Activated naive CD8-positive, alpha-beta T cell treated with anti-CD3 and anti-CD28 coated beads, Interleukin-2, amount 10 ng/mL, durations not matched to agents 7 days and 5 days (primary cell): ENCODE data around the gene DESI1. TPM values are rescaled to one million over a fixed set of nuclear protein-coding genes. Genes with fewer than 3 reads are reported as not detected.

Source experiments
- ATAC-seq: fragments of 150-1000 bp; cut with Tn5 transposase; one replicate; pipeline ENCODE4 v1.10.0; 2021; ENCODE audit warnings: low read depth, moderate library complexity
- POLR2A ChIA-PET: fragments of 350-600 bp; sonication (Branson Sonifier 250); formaldehyde crosslinking; loops from one replicate; lab custom pipeline; 2021; ENCODE audit warnings: antibody characterized with exemption; lab: Charles Lee
- DNase-seq: peaks from one replicate; pipeline ENCODE4 v3.0.0; 2021
- H3K27ac Mint-ChIP-seq: one replicate; pipeline ENCODE4 v1.8.0; 2022; ENCODE audit warnings: mild to moderate bottlenecking, mixed read lengths
- H3K27me3 Mint-ChIP-seq: one replicate; pipeline ENCODE4 v1.8.0; 2022; ENCODE audit warnings: mild to moderate bottlenecking, moderate library complexity, mixed read lengths
- H3K36me3 Mint-ChIP-seq: one replicate; pipeline ENCODE4 v1.8.0; 2021; ENCODE audit warnings: mild to moderate bottlenecking, mixed read lengths
- H3K4me1 Mint-ChIP-seq: one replicate; pipeline ENCODE4 v1.8.0; 2021; ENCODE audit warnings: mixed read lengths
- H3K4me3 Mint-ChIP-seq: one replicate; pipeline ENCODE4 v1.8.0; 2022; ENCODE audit warnings: mild to moderate bottlenecking, moderate library complexity, mixed read lengths
- H3K9me3 Mint-ChIP-seq: one replicate; pipeline ENCODE4 v1.8.0; 2021; ENCODE audit warnings: mixed read lengths
- total RNA-seq, 2 experiments: library from RNA; stranded (reverse); gene quantifications; one replicate each; pipeline ENCODE4 v1.2.3, GENCODE V29; 2021

Gene DESI1
- total RNA-seq, 2 experiments from 2014 or later, result 29.5 to 29.7 TPM

GRCh38 chr22:41621911-41622179 is 1.0 kb upstream of the DESI1 start:
- Mint-ChIP-seq H3K27ac (peak overlapping the region; percentile 98), H3K4me1 (peaks cover 31% of the 10 kb centered on the region), H3K27me3 (no peaks in the 10 kb centered on the region), H3K4me3 (peak overlapping the region; percentile 97), H3K36me3 (peaks cover 15% of the 10 kb centered on the region), H3K9me3 (no peaks in the 10 kb centered on the region)
- DNase-seq, result no peak
- no peak for ATAC-seq
- POLR2A ChIA-PET, result interaction anchor here (1.1 to 7.1 kb wide), 8 partner anchors 13 to 501 kb away, joined by 3 to 91 read pairs (median 10); partner anchors contain the start of genes PMM1 and SNU13

DNA sequence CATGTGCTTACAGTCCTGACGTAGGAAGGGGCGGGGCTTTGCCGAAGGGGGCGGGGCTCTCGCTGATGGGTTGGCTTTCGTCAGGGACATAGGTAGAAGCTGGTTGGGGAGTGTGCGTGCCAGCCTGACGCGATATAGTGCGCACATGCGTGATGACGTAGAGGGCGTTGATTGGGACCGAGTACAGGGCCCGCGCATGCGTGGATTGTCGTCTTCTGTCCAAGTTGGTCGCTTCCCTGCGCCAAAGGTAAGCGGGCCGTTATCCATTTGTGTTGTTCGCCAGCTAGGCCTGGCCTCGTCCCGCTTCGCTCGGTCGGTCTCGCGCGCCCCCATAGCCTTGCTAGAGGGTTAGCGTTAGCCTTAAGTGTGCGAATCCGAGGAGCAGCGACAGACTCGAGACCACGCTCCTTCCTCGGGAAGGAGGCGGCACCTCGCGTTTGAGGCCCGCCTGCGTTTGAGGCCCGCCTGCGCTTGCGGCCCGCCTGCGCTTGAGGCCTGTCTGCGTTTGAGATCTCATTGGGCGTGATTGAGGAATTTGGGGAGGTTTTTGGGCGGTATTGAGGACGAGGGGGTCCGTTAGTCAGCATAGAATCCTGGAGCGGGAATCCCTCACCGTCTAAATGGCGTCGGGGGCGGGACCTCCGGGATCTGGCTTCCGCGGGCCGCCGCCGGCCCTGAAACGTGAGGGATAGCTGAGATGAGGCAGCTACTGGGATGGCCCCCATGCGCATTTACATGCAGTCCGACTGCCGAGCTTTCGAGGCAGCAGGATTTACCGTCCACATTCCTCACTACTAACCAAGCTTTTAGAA is 462 bp upstream of the DESI1 start, which contains the start of gene XRCC6:
Gene XRCC6, plus strand, starts transcription at position 197 of the 812 bp plus-strand sequence. CDS start 710 bp downstream, outside the sequence.
- Mint-ChIP-seq H3K27me3 (no peaks in the 10 kb centered on the region), H3K4me1 (peaks cover 33% of the 10 kb centered on the region), H3K4me3 (peak within 1 kb of the TSS; percentile 97), H3K36me3 (peaks cover 14% of the 10 kb centered on the region), H3K27ac (peak within 1 kb of the TSS; percentile 98), H3K9me3 (no peaks in the 10 kb centered on the region)
- POLR2A ChIA-PET, result interaction anchor here (0.7 to 7.1 kb wide), 22 partner anchors 13 to 993 kb away, joined by 3 to 91 read pairs (median 4); partner anchors contain the start of genes ACO2, CCDC134, NDUFA6 and PHF5A
- ATAC-seq, result peak; percentile 92
- DNase-seq, result peak; percentile 99

DNA sequence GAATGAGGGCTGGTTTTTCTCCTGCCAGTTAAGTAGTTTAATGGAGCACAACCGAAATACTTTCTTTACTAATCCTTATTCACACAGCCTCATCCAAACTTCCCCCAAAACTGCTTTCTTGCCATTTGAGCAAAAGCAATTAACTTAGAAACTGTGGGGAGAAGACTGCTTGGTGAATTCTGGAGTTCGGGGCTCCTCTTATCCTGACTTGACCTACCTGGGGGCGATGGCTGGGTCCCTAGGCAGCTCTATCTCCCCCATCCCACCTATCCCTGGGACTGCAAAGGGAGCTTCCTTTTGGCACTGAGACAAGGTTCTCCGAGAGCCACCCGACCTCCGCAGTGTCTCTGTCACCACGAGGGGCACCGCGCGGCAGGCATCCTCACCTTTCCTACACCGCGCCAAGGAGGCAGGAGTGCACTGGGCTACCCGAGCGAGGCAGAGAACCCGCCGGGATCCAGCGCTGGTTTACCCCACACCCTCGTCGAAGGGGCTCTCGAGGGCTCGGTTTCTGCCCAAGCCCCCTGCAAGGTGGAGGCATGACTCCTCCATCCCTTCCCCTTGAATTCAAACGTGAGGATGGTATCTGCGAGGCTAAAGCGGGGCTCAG is 759 bp downstream of the DESI1 start:
- POLR2A ChIA-PET, result interaction anchor here (0.9 to 7.1 kb wide), 9 partner anchors 12 to 994 kb away, joined by 3 to 91 read pairs (median 8); partner anchors contain the start of genes PMM1, POLDIP3, SNU13 and TOB2

DNA sequence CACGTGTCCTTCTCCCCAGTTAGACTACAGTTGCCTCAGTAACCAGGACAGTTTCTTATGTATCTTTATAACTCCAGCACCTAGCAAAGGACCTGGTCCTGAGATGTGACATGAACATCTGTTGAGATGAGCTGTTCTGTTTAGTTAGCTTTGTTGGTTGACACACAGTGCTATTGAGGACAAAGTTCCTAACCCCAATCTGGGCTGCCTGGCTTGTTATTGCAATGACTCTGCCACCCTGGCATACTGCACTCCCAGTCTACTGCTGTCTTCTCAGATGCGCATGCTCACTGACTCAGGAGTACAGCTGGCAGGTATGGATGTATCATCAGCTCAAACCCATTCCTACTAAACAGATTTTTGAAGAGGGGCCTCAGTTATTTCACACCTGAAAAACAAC is 7.4 kb downstream of the DESI1 start:
- no peak for DNase-seq
- no peak overlapping the region for H3K4me3 Mint-ChIP-seq
- no peaks in the 10 kb centered on the region for H3K27me3 Mint-ChIP-seq
- H3K36me3 Mint-ChIP-seq, result peaks cover 12% of the 10 kb centered on the region
- no peak overlapping the region for H3K27ac Mint-ChIP-seq
- no peak for ATAC-seq
- no peaks in the 10 kb centered on the region for H3K9me3 Mint-ChIP-seq
- POLR2A ChIA-PET, result no interaction called here
- peaks cover 11% of the 10 kb centered on the region for H3K4me1 Mint-ChIP-seq

More for the DNA sequence above, 759 bp downstream of the DESI1 start:
- Mint-ChIP-seq H3K4me1 (peaks cover 33% of the 10 kb centered on the region), H3K9me3 (no peaks in the 10 kb centered on the region), H3K36me3 (peaks cover 12% of the 10 kb centered on the region), H3K4me3 (peak overlapping the region; percentile 97), H3K27me3 (no peaks in the 10 kb centered on the region), H3K27ac (peak overlapping the region; percentile 98)
- ATAC-seq, result peak; percentile 10
- DNase-seq, result peak; percentile 66

GRCh38 chr22:41612603-41613306 is 8.1 kb downstream of the DESI1 start:
- Mint-ChIP-seq H3K36me3 (peaks cover 14% of the 10 kb centered on the region), H3K27me3 (no peaks in the 10 kb centered on the region), H3K4me1 (peaks cover 10% of the 10 kb centered on the region), H3K4me3 (no peak overlapping the region), H3K9me3 (no peaks in the 10 kb centered on the region), H3K27ac (no peak overlapping the region)
- POLR2A ChIA-PET, result interaction anchor here (0.7 kb wide), 1 partner anchor 9 kb away, joined by 3 read pairs; no protein-coding TSS in a partner anchor
- DNase-seq (no peak), ATAC-seq (no peak)

DNA sequence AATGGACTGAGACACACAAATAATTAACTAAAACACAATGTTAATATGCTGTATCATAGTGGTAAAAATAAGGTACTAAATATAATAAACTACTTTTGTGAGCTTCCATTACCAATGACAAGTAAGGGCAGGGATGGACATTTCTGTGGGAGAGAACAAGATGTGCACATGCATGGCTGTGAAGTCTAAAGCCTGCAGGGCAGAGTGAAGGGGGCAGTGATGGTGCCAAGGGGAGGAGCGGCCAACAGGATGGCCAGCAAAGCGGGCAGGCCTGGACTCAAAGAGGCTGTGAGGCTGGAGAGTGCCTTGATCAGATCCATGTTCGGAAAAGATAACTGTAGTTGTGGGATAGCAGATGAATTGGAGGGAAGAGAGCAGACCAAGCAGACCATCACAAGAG is 12.5 kb downstream of the DESI1 start:
- Mint-ChIP-seq H3K4me3 (no peak overlapping the region), H3K9me3 (no peaks in the 10 kb centered on the region), H3K4me1 (peaks cover 17% of the 10 kb centered on the region), H3K27ac (no peak overlapping the region), H3K36me3 (peaks cover 40% of the 10 kb centered on the region), H3K27me3 (peaks cover 8% of the 10 kb centered on the region)
- POLR2A ChIA-PET, result interaction anchor here (0.9 to 2.7 kb wide), 2 partner anchors 9 to 12 kb away, joined by 3 to 11 read pairs; partner anchors contain the start of genes DESI1 and XRCC6
- ATAC-seq (no peak), DNase-seq (no peak)

- POLR2A ChIA-PET, result interaction anchor here (0.6 to 3.5 kb wide), 10 partner anchors 9 to 974 kb away, joined by 3 to 35 read pairs (median 5); partner anchors contain the start of genes DESI1, PMM1, TOB2 and XRCC6
- ATAC-seq (peak; percentile 93), DNase-seq (peak; percentile 56)
- H3K4me1 Mint-ChIP-seq, result peaks cover 29% of the 10 kb centered on the region
- peak overlapping the region; percentile 61 for H3K27ac Mint-ChIP-seq
- peaks cover 13% of the 10 kb centered on the region for H3K27me3 Mint-ChIP-seq
- peak overlapping the region; percentile 29 for H3K4me3 Mint-ChIP-seq
- H3K9me3 Mint-ChIP-seq, result no peaks in the 10 kb centered on the region
- peaks cover 58% of the 10 kb centered on the region for H3K36me3 Mint-ChIP-seq
Observed at GRCh38 chr22:41603873-41604332, 16.9 kb downstream of the DESI1 start.

DNA sequence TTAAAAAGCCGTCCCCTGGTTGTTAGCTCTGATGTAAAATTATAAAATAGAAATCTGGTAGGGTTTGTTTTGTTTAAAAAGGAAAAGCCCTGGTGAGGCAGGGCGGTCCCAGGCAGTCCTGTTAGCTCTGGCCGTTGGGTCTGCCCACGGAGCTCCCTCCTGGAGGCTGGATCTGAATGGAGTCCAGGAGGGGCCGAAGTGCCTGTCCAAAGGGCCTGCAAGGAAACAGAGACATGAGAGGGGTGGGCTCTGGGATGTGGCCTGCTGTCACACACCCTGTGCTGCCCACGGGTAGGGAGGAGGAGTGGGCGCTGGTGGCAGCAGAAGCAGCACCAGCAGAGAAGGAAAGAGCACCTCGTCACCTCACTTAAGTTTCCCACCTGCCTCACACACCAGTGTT is 19.9 kb downstream of the DESI1 start:
- H3K27ac Mint-ChIP-seq, result no peak overlapping the region
- H3K9me3 Mint-ChIP-seq, result no peaks in the 10 kb centered on the region
- peaks cover 13% of the 10 kb centered on the region for H3K27me3 Mint-ChIP-seq
- POLR2A ChIA-PET, result interaction anchor here (1.0 kb wide), 1 partner anchor 11 kb away, joined by 6 read pairs; the partner anchor contains the start of gene PMM1
- H3K4me3 Mint-ChIP-seq, result no peak overlapping the region
- peaks cover 28% of the 10 kb centered on the region for H3K4me1 Mint-ChIP-seq
- ATAC-seq (no peak), DNase-seq (no peak)
- H3K36me3 Mint-ChIP-seq, result peaks cover 45% of the 10 kb centered on the region

DNA sequence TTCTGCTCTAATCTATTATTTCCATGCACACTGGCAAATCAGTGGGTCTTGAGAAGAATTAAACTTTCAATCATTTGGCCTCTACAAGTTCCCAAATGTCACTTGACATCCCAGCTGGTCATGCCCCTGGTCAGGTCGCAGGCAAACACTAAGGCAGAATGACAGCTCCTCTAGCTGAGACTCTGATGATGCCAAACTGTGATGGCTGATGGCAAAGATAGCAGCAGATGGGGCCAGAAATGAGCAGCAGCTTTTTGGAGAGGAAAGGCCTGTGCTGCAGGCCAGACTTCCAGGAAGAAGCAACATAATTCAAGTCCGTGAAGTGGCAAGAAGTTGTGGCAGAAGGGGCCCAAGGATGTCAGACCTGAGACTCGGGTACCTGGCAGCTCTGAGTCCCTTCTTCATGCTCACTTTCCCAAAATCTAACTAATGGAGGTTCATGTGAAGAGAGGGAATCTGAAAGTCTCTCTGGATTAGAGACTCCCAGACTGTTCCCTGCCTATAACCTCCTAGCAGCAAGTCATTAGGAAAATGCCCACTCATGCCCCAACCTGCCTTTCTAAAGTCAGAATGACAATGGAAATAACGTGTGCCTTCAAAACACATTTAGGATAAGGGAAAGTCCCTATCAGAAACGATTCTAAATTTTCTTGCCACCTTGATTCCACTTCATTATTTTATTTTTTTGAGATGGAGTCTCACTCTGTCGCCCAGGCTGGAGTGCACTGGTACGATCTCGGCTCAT is 21.8 kb downstream of the DESI1 start:
- POLR2A ChIA-PET, result interaction anchor here (1.1 to 1.4 kb wide), 2 partner anchors 9 kb away, joined by 3 to 6 read pairs; partner anchors contain the start of gene PMM1
- peaks cover 26% of the 10 kb centered on the region for H3K36me3 Mint-ChIP-seq
- H3K4me3 Mint-ChIP-seq, result no peak overlapping the region
- no peak overlapping the region for H3K27ac Mint-ChIP-seq
- no peak for ATAC-seq
- peaks cover 4% of the 10 kb centered on the region for H3K27me3 Mint-ChIP-seq
- H3K4me1 Mint-ChIP-seq, result peaks cover 22% of the 10 kb centered on the region
- no peaks in the 10 kb centered on the region for H3K9me3 Mint-ChIP-seq
- DNase-seq, result no peak

DNA sequence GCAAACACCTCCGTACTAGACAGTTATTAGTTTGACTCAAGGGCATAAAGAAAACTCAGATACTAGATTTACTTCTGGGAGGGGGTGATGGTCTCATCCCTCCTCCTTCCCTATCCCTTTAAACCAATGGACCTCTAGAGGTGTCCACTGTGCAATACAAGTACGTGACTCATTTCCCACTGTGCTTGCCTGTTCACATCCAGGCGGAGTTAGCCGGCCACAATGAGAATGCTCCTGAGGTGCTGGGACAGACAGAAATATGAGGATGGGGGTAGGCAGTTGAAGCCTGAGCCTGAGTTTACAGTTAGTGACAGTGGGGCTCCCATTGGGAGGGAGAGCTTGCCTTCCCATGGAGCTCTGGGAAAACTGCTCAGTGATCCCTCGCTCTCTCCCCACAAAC is 22.8 kb downstream of the DESI1 start:
- Mint-ChIP-seq H3K36me3 (peaks cover 25% of the 10 kb centered on the region), H3K27ac (no peak overlapping the region), H3K27me3 (peaks cover 4% of the 10 kb centered on the region), H3K4me3 (no peak overlapping the region), H3K9me3 (no peaks in the 10 kb centered on the region), H3K4me1 (peaks cover 15% of the 10 kb centered on the region)
- POLR2A ChIA-PET, result interaction anchor here (1.4 kb wide), 1 partner anchor 8 kb away, joined by 6 read pairs; the partner anchor contains the start of gene PMM1
- no peak for DNase-seq
- no peak for ATAC-seq

GRCh38 chr22:41597635-41597953 is 23.2 kb downstream of the DESI1 start:
- POLR2A ChIA-PET, result no interaction called here
- Mint-ChIP-seq H3K4me3 (no peak overlapping the region), H3K4me1 (peaks cover 10% of the 10 kb centered on the region), H3K27ac (no peak overlapping the region), H3K27me3 (peaks cover 3% of the 10 kb centered on the region), H3K36me3 (peaks cover 20% of the 10 kb centered on the region), H3K9me3 (no peaks in the 10 kb centered on the region)
- ATAC-seq (no peak), DNase-seq (no peak)
